Calu3 (cell line): ENCODE measurements around the gene FAM107A. TPM values are rescaled to one million over a fixed set of nuclear protein-coding genes. Genes with fewer than 3 reads are reported as not detected.

Experiments used
- BruUV-seq: library from RNA; stranded (reverse); fragments of 400-500 nt; replicated peaks from 2 replicates; lab custom pipeline; 2021; lab: Mats Ljungman, UMichigan
- CTCF ChIA-PET: fragments of 300-600 bp; sonication (Branson Sonifier 250); formaldehyde crosslinking; loops from one replicate; lab custom pipeline; 2022; ENCODE audit warnings: antibody characterized with exemption; lab: Charles Lee
- DNase-seq: peaks from one replicate; pipeline ENCODE4 v3.0.0; 2022
- H3K27ac Mint-ChIP-seq: one replicate; pipeline ENCODE4 v1.8.0; 2022; ENCODE audit warnings: mixed read lengths; ENCODE audit not compliant: unreplicated experiment
- H3K27me3 Mint-ChIP-seq: one replicate; pipeline ENCODE4 v1.8.0; 2022; ENCODE audit warnings: mixed read lengths; ENCODE audit not compliant: unreplicated experiment
- H3K36me3 Mint-ChIP-seq: one replicate; pipeline ENCODE4 v1.8.0; 2022; ENCODE audit warnings: mild to moderate bottlenecking, moderate library complexity, mixed read lengths; ENCODE audit not compliant: insufficient read depth, unreplicated experiment
- H3K4me1 Mint-ChIP-seq: one replicate; pipeline ENCODE4 v1.8.0; 2022; ENCODE audit warnings: mild to moderate bottlenecking, low read depth, mixed read lengths; ENCODE audit not compliant: unreplicated experiment
- H3K4me3 Mint-ChIP-seq: one replicate; pipeline ENCODE4 v1.8.0; 2022; ENCODE audit warnings: mild to moderate bottlenecking, low read depth, moderate library complexity, mixed read lengths; ENCODE audit not compliant: unreplicated experiment
- H3K9me3 Mint-ChIP-seq: one replicate; pipeline ENCODE4 v1.8.0; 2022; ENCODE audit warnings: low read depth, mixed read lengths; ENCODE audit not compliant: unreplicated experiment
- CTCF ChIP-seq: fragments of 200-600 bp; IDR thresholded peaks from one replicate; pipeline ENCODE4 v1.8.0; 2022; ENCODE audit warnings: antibody characterized with exemption; ENCODE audit not compliant: unreplicated experiment
- intact Hi-C: fragments of 100-400 bp; cut with micrococcal nuclease; formaldehyde crosslinking; loops from one replicate; pipeline ENCODE4 v1.10.0; 2022; ENCODE audit not compliant: unreplicated experiment
- total RNA-seq: library from RNA; stranded (reverse); gene quantifications from 2 replicates; pipeline ENCODE4 v1.2.3, GENCODE V29; 2022

The FAM107A gene
- total RNA-seq, 1 experiment from 2014 or later, result not detected

- H3K27ac Mint-ChIP-seq, result no peak overlapping the region
- peaks cover 13% of the 10 kb centered on the region for H3K27me3 Mint-ChIP-seq
- H3K4me1 Mint-ChIP-seq, result no peaks in the 10 kb centered on the region
- no peak for DNase-seq
- H3K9me3 Mint-ChIP-seq, result no peaks in the 10 kb centered on the region
- H3K4me3 Mint-ChIP-seq, result no peak overlapping the region
- H3K36me3 Mint-ChIP-seq, result no peaks in the 10 kb centered on the region
- BruUV-seq, result no TSS peak
- no peak for TF ChIP-seq CTCF
- intact Hi-C loops, result no loop called here
- CTCF ChIA-PET, result no interaction called here
Observed at GRCh38 chr3:58555203-58555602, 22.0 kb downstream of the FAM107A start.

GRCh38 chr3:58553003-58553402 lies 24.2 kb downstream of the FAM107A start:
- DNase-seq, result no peak
- no peaks in the 10 kb centered on the region for H3K9me3 Mint-ChIP-seq
- H3K4me3 Mint-ChIP-seq, result no peak overlapping the region
- intact Hi-C loops, result no loop called here
- H3K4me1 Mint-ChIP-seq, result no peaks in the 10 kb centered on the region
- CTCF ChIA-PET, result no interaction called here
- H3K27ac Mint-ChIP-seq, result no peak overlapping the region
- BruUV-seq, result no TSS peak
- no peak for TF ChIP-seq CTCF
- H3K36me3 Mint-ChIP-seq, result no peaks in the 10 kb centered on the region
- H3K27me3 Mint-ChIP-seq, result peaks cover 13% of the 10 kb centered on the region

DNA sequence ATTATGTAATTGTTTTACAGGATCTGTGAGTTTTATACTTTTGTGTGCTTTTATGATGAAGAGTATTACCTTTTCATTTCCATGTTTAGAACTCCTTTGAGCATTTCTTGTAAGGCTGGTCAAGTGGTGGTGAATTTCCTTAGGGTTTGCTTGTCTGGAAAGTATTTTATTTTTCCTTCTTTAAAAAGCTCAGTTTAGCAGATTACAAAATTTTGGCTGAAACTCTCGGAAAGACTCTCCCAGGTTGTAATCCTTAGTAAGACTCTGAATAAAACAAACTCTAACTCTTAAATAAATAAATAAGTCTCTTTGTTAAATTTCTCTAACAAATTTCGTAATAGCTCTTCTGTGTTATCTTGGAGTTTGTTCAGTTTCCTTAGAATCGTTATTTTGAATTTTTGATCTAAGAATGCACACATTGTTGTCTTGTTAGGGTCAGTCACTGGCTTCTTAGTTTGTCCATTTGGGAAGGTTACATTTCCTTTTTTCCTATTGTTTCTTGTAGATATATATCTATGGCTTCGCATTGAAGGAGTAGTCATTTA lies 25.5 kb downstream of the FAM107A start:
- no peaks in the 10 kb centered on the region for H3K9me3 Mint-ChIP-seq
- no peak for DNase-seq
- H3K27ac Mint-ChIP-seq, result no peak overlapping the region
- CTCF ChIA-PET, result no interaction called here
- H3K27me3 Mint-ChIP-seq, result peaks cover 13% of the 10 kb centered on the region
- BruUV-seq, result no TSS peak
- no peaks in the 10 kb centered on the region for H3K4me1 Mint-ChIP-seq
- H3K36me3 Mint-ChIP-seq, result no peaks in the 10 kb centered on the region
- TF ChIP-seq CTCF, result no peak
- intact Hi-C loops, result no loop called here
- H3K4me3 Mint-ChIP-seq, result no peak overlapping the region

DNA sequence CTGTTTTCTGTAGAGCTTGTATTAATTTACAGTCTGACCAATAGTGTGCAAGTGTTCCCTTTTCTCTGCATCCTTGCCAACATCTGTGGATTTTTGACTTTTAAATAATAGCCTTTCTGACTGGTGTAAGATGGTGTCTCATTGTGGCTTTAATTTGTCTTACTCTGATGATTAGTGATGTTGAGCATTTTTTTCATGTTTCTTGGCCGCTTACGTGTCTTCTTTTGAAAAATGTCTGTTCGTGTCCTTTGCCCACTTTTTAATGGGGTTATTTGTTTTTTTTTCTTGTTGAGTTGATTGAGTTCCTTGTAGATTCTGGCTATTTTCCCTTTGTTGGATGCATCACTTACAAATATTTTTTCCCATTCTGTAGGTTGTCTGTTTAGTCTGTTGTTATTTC lies 32.6 kb downstream of the FAM107A start:
- CTCF ChIA-PET, result no interaction called here
- Mint-ChIP-seq H3K27ac (no peak overlapping the region), H3K4me3 (no peak overlapping the region), H3K36me3 (no peaks in the 10 kb centered on the region), H3K9me3 (no peaks in the 10 kb centered on the region), H3K27me3 (no peaks in the 10 kb centered on the region), H3K4me1 (no peaks in the 10 kb centered on the region)
- no peak for TF ChIP-seq CTCF
- DNase-seq, result no peak
- intact Hi-C loops, result no loop called here
- no TSS peak for BruUV-seq
